Kidney epithelial cell (primary cell): ENCODE results near the gene SINHCAF. TPM values are rescaled to one million over a fixed set of nuclear protein-coding genes. Genes with fewer than 3 reads are reported as not detected.

Experiments
- DNase-seq: peaks from one replicate; pipeline ENCODE4 v3.0.0-alpha.2; 2010; ENCODE audit warnings: low read depth
- H3K27me3 ChIP-seq: 2 replicates; pipeline ENCODE4 v1.6.0; 2011; ENCODE audit warnings: low read length; ENCODE audit not compliant: control insufficient read depth, insufficient read depth
- H3K36me3 ChIP-seq: 2 replicates; pipeline ENCODE4 v1.5.1; 2011; ENCODE audit warnings: low read length; ENCODE audit not compliant: control insufficient read depth, insufficient read depth
- H3K4me3 ChIP-seq: 2 replicates; pipeline ENCODE4 v1.5.1; 2011; ENCODE audit warnings: low read depth, mild to moderate bottlenecking, control low read depth, low read length
- CTCF ChIP-seq: IDR thresholded peaks from 2 replicates; pipeline ENCODE4 v1.5.1; 2011; ENCODE audit warnings: mild to moderate bottlenecking, moderate library complexity, low read length, control low read depth, inconsistent platforms; ENCODE audit not compliant: insufficient read depth, poor library complexity, severe bottlenecking
- total RNA-seq: library from RNA; depleted of rRNA; stranded (reverse); fragments of >200 nt; gene quantifications from 2 replicates; pipeline ENCODE4 v1.2.3, GENCODE V29; 2015

Gene SINHCAF
- total RNA-seq, 1 donor from 2014 or later, result 217 TPM

- no peak for TF ChIP-seq CTCF
- H3K4me3 ChIP-seq, result no peak overlapping the region
- H3K27me3 ChIP-seq, result no peaks in the 10 kb centered on the region
- no peak for DNase-seq
- H3K36me3 ChIP-seq, result peaks cover 2% of the 10 kb centered on the region
Observed at GRCh38 chr12:31300341-31300740, 25.6 kb downstream of the SINHCAF start.

- no peak overlapping the region for H3K4me3 ChIP-seq
- no peak for DNase-seq
- no peaks in the 10 kb centered on the region for H3K27me3 ChIP-seq
- TF ChIP-seq CTCF, result no peak
- peaks cover 2% of the 10 kb centered on the region for H3K36me3 ChIP-seq
Observed at GRCh38 chr12:31298922-31299321, 27.0 kb downstream of the SINHCAF start.

- no peaks in the 10 kb centered on the region for H3K27me3 ChIP-seq
- no peak for TF ChIP-seq CTCF
- no peak overlapping the region for H3K4me3 ChIP-seq
- DNase-seq, result no peak
- H3K36me3 ChIP-seq, result peaks cover 2% of the 10 kb centered on the region
Observed at GRCh38 chr12:31298515-31298910, 27.4 kb downstream of the SINHCAF start.

- no peak for DNase-seq
- Histone ChIP-seq H3K4me3 (no peak overlapping the region), H3K36me3 (peaks cover 2% of the 10 kb centered on the region), H3K27me3 (no peaks in the 10 kb centered on the region)
- TF ChIP-seq CTCF, result no peak
Observed at GRCh38 chr12:31297572-31298514, 28.1 kb downstream of the SINHCAF start.

GRCh38 chr12:31289441-31289840 lies 36.5 kb downstream of the SINHCAF start:
- Histone ChIP-seq H3K4me3 (no peak overlapping the region), H3K36me3 (peaks cover 2% of the 10 kb centered on the region), H3K27me3 (no peaks in the 10 kb centered on the region)
- no peak for TF ChIP-seq CTCF
- DNase-seq, result no peak
